ENCODE measurements around the gene PAXX. TPM values are rescaled to one million over a fixed set of nuclear protein-coding genes. Genes with fewer than 3 reads are reported as not detected.

PAXX gene, protein sequence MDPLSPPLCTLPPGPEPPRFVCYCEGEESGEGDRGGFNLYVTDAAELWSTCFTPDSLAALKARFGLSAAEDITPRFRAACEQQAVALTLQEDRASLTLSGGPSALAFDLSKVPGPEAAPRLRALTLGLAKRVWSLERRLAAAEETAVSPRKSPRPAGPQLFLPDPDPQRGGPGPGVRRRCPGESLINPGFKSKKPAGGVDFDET
- polyA plus RNA-seq (ENCODE audit: insufficient read length in 4 of 4) = 10 to 100 TPM; 26.9 to 46.1 (median 31.5) TPM

DNA sequence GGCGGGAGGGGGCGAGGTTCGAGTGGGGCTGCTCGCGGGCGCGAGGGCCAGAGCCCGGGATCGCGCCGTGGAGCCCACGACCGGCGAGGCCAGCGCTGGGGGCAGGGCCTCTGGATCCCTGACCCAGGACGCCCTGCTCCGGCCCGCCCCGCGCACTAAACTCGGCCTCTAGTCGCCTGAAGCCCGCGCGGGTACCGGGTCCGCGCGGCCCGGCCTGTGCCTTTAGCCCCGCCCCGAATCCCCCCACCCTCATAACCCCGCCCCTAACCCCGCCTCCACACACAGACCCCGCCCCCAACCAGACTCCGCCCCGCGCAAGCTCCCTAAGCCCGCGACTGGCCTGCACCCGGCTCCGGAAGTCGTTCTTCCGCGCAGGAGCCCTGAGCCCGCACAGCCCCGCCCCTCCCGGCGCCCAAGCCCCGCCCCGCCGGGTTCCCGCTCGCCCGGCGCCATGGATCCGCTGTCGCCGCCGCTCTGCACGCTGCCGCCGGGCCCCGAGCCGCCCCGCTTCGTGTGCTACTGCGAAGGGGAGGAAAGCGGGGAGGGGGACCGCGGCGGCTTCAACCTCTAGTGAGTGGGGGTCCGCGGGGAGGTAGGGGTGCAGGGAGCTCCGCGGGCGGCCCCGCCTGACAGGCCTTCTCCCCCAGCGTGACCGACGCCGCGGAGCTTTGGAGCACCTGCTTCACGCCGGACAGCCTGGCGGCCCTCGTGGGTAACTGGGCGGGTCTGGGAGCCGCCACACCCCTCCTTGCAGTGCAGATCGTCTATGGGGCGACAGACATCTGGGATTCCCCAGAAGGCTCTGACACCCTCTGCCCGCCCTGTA, at the start of gene PAXX:
Gene PAXX, plus strand, starts transcription at position 430 of the 826 bp plus-strand sequence. Its CDS starts 22 bp downstream, at position 452.
- peak; percentile 60 to 69 (median 67) for DNase-seq (ENCODE audit: low read depth in 4 of 4, low spot score in 3 of 4)

DNA sequence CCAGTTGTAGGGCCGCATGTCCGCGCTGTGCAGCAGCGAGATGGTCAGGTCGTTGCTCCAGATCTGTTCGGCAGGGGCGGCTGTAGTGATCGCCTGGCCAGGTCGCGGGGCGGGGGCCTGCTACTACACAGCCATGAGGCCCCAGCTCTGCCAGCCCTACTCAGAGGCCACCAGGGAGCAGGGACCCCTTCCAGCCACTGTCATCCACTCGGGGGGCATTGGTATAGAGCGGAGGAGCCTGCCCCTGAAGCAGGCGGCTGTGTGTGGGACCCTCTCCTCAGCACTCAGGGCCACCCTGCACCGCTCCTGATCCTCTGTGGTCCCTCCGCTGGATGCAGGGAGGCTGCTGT, 49.4 kb upstream of the PAXX start:
- DNase-seq (ENCODE audit: low read depth in 4 of 4, low spot score in 3 of 4) = no peak

DNA sequence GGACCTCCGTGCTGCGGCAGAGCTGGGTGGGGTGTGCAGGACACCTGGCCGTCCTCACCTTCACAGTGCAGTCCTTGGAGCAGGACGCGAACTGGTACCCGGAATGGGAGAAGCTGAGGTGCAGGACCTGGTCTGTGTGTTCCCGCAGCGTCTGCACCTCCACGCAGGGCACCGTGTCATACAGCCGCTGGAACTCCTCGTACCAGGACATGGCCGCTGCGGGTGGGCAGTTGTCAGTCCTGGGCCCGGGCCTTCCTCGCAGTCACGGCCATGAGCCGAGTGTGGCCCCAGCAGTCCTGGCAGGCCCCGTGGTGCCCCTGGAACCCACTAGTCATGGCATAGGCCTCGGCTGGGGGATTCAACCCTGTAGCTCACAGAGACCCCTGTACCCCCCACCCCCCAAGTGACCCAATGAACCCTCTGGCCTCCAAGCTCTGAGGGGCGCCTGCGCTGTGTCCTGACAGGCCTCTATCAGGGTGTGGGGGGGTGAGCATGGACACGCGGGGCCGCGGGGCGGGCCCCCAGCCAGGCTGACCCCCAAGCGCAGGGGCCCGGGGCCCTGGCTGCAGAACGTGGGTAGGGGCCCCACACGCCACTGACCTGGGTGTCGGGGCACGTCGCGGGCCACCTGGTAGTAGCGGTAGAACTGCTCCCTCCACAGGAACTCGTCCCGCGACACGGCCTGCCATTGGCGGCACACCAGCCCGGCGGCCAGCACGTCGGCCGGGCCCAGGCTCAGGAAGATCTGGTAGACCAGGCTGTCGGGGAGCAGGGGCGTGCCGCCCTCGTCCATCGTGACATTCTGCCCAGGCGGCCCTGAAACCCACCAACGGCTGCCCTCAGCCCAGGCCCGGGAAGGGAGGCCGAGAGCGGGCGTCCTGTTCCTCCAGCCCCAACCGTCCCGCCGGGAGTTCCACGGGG, 48.7 kb upstream of the PAXX start:
- no peak for DNase-seq (ENCODE audit: low read depth in 4 of 4, low spot score in 3 of 4)

DNA sequence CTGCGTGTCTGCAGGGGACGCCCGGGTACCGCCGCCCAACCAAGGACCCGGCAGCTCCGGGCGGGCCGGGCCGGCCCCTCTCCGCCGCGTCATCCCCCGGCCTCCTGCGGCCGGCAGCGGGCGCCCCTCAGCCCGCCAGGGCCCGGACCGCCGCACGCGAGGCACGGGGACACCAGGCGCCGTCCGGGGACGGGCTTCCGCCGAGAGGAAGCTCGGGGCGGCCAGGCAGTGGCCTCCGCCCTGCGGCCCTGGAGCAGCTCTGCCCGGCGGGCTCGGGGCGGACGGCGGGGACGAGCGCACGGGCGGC, 48.1 kb upstream of the PAXX start:
- no peak for DNase-seq (ENCODE audit: low read depth in 4 of 4, low spot score in 3 of 4)

DNA sequence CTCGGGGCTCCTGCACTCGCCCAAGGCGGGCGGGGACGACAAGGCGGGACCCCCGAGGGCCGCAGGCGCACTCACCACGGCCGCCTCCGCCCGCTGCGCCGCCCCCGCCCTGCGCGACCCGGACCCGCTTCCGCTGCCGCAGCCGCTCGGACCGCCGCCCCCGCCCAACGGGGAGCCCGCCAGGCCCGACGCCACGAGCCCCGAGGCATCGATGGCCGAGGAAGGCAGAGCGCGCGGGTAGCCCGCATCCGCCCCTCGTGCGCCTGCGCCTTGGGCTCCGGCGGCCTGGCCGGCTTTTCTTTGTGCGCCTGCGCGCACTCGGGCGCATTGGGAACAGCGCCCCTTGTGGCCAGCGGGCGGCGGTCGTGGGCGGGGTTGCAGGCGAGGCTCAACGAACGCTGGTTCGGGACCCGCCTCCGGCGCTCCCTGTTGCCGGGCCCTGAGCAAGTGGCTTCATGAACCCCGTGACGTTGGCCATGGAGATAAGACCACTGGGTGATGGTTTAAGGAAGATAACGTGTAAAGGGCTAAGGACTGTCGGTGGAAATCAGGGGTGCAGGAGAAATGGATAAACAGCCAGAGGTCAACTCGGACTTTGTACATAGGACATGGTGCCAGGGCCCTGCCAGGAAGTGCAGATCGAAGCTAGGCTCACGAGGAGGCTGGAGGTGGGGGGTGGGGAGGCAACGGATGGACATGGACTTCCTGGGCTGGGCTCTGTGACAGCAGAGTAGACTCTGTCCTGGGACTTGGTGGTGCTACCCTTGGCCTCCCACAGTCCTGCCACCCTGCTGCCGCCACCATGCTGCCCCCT, 47.5 kb upstream of the PAXX start, which contains the start of the genes C8G and FBXW5:
Gene C8G, plus strand, starts transcription at position 725 of the 814 bp plus-strand sequence. Its CDS starts 78 bp downstream, at position 803.
Gene FBXW5, minus strand, starts transcription at position 220 of the 814 bp plus-strand sequence. CDS start 655 bp downstream, outside the sequence.
- peak; percentile 88 to 91 (median 90) for DNase-seq (ENCODE audit: low read depth in 4 of 4, low spot score in 3 of 4)

DNA sequence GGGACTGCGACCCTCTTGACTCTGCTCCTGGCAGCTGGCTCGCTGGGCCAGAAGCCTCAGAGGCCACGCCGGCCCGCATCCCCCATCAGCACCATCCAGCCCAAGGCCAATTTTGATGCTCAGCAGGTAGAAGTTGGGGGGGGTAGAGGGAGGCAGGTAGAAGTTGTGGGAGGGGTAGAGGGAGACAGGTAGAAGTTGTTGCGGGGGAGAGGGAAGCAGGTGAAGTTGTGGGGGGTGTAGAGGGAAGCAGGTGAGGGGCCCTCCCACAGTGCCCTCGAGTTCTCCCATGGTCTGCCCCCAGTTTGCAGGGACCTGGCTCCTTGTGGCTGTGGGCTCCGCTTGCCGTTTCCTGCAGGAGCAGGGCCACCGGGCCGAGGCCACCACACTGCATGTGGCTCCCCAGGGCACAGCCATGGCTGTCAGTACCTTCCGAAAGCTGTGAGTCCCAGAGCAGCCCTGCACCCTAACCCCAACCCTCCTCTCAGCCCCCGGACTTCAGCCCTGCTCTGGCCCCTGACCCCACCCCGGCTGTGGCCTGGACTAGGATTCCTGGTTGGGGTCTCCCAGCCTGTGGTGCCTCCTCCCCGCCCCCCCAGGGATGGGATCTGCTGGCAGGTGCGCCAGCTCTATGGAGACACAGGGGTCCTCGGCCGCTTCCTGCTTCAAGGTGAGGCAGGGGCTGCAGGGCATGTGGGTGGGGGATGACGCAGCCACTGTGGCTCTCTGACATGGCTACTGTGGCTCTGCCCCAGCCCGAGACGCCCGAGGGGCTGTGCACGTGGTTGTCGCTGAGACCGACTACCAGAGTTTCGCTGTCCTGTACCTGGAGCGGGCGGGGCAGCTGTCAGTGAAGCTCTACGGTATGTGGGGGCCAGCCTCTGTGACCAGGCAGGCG, 46.6 kb upstream of the PAXX start:
- DNase-seq (ENCODE audit: low read depth in 4 of 4, low spot score in 3 of 4) = no peak

DNA sequence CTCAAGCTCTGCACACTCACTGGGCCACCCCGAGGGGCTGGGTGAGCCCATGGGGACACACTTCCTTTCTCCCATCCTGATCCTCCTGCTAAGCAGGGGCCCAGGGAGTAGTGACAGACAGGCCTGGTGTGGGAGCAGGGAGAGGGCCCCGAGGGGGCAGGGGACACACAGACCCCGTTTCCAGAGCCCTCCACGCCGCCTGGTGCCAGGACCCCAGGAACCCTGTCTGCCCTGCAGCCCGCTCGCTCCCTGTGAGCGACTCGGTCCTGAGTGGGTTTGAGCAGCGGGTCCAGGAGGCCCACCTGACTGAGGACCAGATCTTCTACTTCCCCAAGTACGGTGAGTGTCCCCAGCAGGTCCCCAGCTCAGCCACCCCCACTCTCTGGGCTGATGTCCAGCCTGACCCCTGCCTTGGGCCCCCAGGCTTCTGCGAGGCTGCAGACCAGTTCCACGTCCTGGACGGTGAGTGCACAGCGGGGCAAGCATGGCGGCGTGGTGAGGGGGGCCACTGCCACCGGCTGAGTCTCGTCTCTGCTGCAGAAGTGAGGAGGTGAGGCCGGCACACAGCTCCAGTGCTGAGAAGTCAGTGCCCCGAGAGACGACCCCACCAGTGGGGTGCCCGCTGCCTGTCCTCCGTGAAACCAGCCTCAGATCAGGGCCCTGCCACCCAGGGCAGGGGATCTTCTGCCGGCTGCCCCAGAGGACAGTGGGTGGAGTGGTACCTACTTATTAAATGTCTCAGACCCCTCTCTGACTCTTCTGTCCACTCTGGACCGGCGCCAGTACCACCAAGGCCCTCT, 45.8 kb upstream of the PAXX start:
- DNase-seq (ENCODE audit: low read depth in 4 of 4, low spot score in 3 of 4) = no peak

DNA sequence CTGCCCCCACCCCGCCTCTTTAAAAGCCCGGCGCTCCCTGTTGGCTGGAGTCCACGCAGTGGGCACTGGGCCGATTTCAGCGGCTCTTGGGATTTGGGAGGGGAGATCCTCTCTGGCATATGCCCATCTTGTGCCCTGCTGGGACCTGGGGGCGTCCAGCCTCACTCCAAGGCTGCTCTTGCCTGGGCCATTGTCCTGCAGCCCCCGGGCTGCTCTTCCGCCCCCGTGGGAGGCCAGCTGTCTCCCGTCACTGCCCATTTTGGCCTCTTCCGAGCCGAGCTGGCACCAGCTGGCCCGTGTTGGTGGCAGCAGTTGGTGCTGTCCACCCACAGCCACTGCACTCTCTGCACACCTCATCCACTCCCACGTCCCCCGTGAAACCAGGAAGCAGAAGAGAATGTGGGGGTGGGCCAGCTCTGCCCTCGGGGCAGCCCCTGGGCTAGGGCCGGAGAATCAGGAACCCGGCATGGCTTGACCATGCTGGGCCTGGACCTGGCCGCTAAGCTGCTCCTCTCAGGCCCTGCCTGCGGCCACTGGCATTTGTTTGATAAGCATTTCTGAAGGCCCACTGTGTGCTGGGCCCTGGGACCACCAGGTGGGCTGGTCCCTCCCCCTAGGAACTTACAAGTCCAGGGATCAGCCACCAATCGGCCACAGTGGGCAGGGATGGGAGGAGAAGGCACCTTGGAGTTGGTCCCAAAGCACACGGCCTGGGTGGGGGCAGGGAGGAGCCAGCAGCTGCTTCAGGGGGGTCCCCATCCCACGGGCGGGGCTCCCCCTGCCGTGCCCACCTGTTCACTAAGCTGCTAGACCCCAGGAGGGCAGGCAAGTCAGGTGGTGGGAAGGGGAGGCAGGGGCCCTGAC, 45.0 kb upstream of the PAXX start:
- DNase-seq (ENCODE audit: low read depth in 4 of 4, low spot score in 3 of 4) = no peak

DNA sequence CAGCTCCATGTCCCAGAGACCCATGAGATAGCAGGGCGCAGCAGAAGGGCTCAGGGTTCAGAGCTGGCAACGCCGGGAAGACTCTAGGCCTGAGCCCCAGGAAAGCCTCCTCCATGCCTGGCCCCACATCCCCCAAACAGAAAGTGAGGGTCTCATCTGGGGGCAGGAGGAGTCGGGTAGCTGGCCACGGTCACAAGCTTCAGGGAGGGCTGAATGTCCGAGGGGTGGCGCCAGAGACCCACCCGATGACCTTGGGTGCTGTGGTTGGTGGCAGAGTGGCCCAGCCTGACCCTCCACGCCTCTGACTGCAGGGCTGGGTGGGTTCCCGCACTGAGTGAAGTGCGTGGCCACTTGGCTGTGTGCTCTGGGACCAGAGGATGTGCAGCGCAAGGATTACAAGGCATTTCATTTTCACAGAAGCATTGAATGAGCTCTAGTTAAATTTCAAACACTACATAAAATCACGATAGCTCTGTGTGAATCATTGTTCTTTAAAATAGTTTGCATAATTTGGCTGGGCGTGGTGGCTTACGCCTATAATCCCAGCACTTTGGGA, 44.2 kb upstream of the PAXX start:
- no peak for DNase-seq (ENCODE audit: low read depth in 4 of 4, low spot score in 3 of 4)

DNA sequence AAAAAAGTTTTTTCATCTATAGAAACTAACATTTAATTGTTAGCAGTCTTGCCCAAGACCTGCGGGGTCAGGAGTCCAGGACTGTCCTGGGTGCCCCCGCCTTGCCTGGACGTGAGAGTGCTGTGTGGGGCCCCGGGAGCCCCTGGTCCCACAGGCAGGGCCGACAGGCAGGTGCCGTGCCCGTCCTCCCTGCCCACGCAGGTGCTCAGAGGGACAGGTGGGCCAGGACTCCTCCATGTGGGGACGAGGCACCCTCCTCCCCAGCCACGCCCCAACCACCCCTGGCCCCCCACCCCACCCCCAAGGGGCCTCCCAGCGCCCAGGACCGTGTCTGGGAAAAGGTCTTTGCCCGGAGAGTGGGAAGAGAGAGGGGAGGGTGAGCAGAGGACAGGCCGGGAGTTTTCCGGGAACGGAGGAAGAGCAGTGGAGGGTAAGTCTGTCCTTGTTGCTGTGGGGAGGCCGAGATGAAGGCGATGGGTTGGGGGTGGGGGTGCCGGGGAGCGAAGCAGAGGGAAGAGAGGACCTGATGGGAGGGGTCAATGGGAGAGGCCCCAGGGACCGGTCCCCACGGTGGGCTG, 42.9 kb upstream of the PAXX start:
- no peak for DNase-seq (ENCODE audit: low read depth in 4 of 4, low spot score in 3 of 4)

DNA sequence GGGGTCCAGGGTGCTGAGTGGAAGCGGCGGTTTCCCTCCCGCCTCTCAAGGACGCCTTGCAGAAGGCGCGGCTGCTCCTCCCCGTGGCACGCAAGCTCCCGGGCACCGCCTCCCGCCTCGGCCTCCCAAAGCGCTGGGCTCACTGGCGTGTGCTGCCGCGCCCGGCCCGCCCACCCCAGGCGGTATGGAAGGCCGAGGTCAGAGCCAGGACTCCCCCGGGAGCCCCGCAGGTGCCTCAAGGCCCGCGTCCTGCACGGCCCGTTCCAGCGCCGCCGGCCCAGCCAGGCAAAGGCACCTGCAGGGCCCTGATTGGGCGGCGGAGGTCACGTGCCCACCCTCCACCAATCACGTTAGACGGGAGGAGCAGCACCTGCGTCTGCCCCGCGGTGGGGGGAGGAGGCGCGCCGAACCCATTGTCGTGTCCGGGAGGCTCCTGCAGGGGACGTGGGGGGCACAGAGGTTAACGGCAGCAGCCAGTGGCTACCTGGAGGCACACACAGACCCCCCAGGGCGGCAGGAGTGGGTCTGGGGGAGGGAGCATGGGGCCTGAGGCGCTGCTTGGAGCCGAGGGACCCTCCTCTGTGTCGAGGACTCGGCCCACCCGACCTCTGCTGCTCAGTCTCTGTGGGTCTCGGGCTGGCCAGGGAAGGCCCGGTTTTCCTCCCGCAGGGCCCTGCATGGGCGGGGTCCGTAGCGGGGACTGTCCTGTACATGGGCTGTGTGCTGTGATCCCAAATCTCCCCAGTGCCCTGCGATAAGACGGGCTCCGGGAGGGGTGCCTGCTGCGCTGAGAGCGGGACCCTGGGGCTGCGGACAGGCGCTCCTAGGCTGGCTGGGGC, 42.2 kb upstream of the PAXX start:
- peak; percentile 79 to 87 (median 84) for DNase-seq (ENCODE audit: low read depth in 4 of 4, low spot score in 3 of 4)

DNA sequence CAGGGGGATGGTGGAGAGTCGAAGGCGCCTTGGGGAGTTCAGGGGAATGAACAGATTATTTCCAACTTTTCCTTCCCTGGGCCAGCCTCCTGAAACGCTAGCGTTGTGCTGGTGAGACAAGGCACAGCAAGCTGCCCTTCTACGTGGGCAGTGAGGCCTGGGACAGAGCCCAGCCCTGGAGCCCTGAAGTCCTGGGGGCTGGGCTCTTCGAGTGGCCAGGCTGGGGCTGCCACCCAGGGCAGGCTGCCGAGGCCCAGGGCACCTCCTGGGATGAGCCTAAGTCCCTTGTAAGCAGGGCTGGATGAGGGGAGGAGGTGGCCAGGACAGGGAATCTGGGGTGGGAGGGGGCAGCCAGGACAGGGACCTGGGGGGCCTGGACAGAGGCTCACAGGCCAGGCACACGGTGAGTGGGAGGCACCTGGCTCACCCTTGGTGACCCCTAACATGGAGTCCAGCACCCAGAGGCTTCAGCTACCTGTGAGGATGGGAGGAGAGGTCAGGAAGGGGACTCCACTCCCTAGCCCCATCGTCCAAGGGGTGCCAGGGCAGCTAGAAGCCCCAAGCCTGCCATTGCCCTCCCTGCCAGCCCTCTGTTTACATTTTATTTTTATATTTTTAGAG, 41.5 kb upstream of the PAXX start:
- no peak for DNase-seq (ENCODE audit: low read depth in 4 of 4, low spot score in 3 of 4)

DNA sequence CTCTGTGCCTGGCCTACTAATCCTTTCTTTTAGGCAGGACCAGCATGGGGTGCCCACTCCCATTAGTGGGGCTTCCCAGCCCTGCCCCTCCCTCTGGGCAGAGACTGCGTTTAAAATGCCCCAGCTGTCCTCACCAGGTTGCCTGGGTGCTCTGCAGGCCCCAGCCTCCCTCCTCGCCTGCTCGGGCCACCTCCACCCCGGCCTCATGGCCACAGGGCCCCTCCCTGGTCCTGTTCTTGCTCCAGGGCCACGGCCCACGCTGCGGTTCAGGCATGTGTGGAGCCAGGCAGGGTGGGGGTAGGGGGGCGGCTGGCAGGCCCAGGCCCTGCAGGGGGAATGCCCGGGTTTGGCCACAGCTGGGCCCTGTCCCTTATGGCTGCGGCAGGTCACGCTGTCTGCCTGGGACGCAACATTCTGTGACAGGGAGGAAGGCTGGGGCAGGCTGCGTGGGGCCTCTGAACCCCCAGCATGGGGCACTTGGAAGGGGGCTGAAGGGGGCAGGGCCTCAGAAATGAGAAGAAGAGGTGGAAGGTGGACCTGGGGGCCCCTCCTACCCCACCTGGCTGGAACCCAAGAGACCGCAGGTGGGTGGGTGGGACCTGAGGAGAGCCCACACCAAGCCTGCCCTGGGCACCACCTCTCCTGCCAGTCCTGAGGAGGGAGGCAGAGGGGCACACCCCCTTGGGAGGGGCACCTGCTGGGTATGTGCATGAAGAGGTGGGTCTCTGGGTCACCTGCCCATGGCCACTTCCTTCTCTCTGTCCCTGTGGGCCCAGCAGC, 40.5 kb upstream of the PAXX start, which contains the start of gene LCN12:
Gene LCN12, plus strand, starts transcription at position 733 of the 780 bp plus-strand sequence. CDS start 55 bp downstream, outside the sequence.
- DNase-seq (ENCODE audit: low read depth in 4 of 4, low spot score in 3 of 4) = no peak

DNA sequence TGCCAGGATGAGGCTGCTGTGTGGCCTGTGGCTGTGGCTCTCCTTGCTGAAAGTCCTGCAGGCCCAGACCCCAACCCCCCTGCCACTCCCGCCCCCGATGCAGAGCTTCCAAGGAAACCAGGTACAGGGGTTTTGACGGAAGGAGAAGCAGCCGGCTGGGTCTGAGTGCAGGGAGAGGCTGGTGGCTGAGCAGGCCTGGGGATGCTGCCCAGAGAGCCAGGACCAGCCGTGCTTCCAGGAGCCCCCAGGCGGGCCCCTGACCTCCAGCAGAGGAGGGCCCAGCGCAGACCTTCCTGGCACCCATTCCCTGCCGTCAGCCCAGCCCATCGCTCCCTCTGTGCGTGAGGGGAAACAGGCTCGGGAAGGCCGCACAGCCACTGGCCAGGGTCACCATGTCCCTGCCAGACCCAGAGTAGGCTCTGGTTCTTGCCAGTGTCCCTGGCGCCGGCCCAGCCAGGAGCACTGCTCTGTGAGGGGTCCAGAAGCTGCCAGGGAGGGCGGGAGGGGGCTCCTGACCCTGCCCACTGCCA, 39.8 kb upstream of the PAXX start:
- DNase-seq (ENCODE audit: low read depth in 4 of 4, low spot score in 3 of 4) = no peak
